G401.6 (cell line): ENCODE measurements around the gene SLC4A7.
"Not testable (repeated sequence)": the region's sequence is repeated elsewhere in the genome, so short reads cannot be mapped to it uniquely, and the experiment has no call there.

Experiments used
- FAIRE-seq: peaks from 2 replicates; lab custom pipeline; 2012; peaks lifted over from hg19 to GRCh38; lab: Jason Lieb, UNC

Gene SLC4A7

GRCh38 chr3:27486336-27486735 lies 2.2 kb upstream of the SLC4A7 start:
- FAIRE-seq = no peak

DNA sequence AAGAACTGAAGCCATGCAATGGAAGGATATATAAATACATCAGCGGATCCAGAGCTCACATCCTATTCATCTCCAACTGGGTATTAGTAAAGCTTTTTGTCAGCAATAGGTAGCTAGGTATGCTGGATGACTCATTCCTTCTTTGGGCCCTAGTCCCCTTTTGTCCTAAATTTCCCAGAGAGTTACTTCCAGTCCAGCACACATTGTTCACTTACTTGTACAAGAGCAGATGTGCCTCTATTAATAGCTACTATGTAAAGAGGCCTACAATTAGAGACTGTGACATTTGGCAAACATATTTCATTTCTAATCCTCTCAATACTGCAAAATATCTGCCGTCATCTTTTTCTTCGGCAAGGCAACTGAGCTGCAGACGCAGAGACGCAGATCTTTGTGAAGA lies 1.7 kb upstream of the SLC4A7 start:
- no peak for FAIRE-seq

GRCh38 chr3:27483117-27484014 lies 818 bp downstream of the SLC4A7 start:
- no peak for FAIRE-seq

- FAIRE-seq = no peak
Measured at GRCh38 chr3:27479806-27480543, 4.2 kb downstream of the SLC4A7 start.

GRCh38 chr3:27471923-27472550 lies 12.1 kb downstream of the SLC4A7 start:
- no peak for FAIRE-seq

DNA sequence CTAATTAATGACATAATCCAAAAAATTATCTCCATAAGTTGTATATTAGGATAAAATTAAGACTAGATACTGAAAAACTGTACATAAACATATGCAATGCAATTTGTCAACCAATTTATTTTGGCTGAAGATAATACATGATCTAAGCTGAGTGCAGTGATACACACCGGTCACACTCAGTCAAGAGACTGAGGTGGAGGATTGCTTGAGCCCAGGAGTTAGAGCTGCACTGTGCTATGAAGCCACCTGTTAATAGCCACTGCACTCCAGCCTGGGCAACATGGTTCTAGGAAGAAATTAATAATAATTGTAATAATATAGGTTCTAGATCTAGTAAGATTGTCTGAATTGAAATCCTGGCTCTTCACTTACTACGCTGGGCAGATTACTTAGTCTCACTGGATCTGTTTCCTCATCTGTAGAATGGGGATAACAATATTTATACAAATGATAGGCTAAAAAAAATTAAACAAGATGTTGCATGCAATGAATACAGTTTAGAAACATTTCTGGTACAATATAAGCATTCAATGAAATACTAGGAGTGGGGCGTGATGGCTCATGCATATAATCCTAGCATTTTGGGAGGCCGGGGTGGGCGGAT lies 15.8 kb downstream of the SLC4A7 start:
- FAIRE-seq = no peak

- FAIRE-seq = peak; percentile 81
Measured at GRCh38 chr3:27467545-27467944, 16.6 kb downstream of the SLC4A7 start.

GRCh38 chr3:27464646-27465045 lies 19.5 kb downstream of the SLC4A7 start:
- no peak for FAIRE-seq

DNA sequence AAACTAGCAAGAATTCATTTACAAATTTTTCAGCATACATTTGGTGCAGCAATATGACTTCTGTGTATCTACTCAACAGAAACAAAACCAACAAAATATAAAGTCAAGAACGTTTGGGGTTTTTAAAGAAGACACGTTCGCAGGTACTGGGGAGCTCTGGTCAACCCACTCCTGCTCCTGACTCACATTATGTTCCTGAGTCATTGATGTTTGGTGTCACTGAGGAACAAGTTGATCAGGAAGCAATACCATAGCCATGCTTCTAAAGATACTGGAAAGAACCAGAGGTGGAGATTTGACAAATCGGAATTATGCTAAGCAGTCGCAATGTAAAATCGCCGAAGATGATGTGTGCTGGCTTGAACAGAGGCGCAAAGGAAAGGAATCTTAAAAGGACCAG lies 22.0 kb downstream of the SLC4A7 start:
- FAIRE-seq = no peak

DNA sequence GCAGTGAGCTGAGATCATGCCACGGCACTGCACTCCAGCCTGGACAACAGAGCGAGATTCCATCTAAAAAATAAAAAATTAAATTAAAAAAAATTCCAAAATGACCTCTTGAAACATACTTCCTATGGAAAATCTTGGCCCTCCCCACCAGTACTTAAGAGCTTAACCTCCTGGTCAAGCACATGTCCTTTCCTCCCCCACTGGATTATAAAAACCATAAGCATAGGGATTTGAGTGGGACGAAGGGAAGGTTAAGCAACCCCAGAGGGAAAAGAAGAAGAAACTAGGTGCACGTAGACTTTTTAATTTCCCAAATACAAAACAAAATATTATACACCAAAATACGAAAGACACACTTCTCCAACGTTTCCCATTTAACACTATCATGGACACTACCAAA lies 25.3 kb downstream of the SLC4A7 start:
- no peak for FAIRE-seq

GRCh38 chr3:27456554-27456953 lies 27.6 kb downstream of the SLC4A7 start:
- no peak for FAIRE-seq

GRCh38 chr3:27454914-27455313 lies 29.3 kb downstream of the SLC4A7 start:
- no peak for FAIRE-seq

GRCh38 chr3:27454461-27454860 lies 29.7 kb downstream of the SLC4A7 start:
- no peak for FAIRE-seq

- FAIRE-seq = peak; percentile 66
Measured at GRCh38 chr3:27452368-27453090, 31.7 kb downstream of the SLC4A7 start.

DNA sequence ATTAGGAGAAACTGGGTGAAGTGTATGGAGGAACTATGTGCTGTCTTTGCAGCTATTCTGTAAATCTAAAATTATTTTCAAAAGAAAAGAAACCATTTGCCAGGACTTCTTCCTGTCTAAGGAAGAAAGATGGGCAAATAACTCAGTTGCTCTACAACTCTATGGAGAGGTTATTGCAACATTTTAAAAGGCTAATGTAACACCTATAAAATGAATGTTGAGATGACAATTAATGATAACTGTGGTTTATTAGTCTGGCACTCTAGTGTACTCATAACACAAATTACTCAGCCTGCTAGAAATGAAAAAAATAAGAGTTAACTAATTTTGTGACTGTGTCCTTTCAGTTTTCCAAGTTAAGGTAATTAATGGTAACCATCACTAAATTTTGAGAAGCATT lies 32.3 kb downstream of the SLC4A7 start:
- FAIRE-seq = peak; percentile 63

DNA sequence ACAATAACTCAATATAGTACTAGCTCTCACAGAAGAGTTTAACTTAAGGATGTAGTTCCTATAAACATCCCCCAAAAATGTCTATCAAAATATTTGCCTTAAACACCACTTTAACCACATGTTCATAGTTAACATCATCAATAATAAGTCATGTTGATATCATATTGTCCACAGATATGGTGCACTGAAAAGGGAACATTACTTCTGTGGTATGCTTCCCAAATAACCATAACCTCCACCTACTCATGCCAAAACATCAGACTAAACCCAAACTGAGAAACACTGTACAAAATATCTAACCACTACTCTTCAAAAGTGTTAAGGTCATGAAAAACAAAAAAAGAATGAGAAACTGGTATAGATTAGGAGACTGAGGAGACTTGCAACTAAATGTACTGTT lies 32.9 kb downstream of the SLC4A7 start:
- FAIRE-seq = no peak

- no peak for FAIRE-seq
Measured at GRCh38 chr3:27449530-27450150, 34.5 kb downstream of the SLC4A7 start.

DNA sequence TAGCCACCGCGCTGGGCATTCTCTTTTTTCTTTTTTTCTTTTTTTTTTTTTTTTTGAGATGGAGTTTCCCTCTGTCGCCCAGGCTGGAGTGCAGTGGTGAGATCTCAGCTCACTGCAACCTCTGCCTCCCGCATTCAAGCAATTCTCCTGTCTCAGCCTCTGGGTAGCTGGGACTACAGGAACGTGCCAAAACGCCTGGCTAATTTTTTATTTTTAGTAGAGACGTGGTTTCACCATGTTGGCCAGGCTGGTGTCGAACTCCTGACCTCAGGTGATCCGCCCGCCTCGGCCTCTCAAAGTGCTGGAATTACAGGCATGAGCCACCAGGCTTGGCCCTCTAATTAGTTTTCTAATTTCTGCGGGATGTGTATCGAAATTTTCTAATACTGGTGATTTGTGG lies 41.2 kb downstream of the SLC4A7 start:
- FAIRE-seq = not testable (repeated sequence)

DNA sequence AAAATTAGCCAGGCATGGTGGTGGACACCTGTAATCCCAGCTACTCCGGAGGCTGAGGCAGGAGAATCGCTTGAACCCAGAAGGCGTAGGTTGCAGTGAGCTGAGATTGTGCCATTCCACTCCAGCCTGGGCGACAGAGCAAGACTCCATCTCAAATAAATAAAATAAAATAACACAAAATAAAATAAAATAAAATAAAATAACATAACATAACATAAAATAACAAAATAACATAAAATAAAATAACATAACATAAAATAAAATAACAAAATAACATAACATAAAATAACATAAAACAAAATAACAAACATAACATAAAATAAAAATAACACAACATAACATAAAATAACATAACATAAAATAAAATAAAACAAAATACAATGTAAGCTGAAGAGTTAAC lies 45.8 kb downstream of the SLC4A7 start:
- peak; percentile 99 for FAIRE-seq

- FAIRE-seq = peak; percentile 31
Measured at GRCh38 chr3:27431116-27431515, 53.1 kb downstream of the SLC4A7 start.

- FAIRE-seq = no peak
Measured at GRCh38 chr3:27429909-27430308, 54.3 kb downstream of the SLC4A7 start.

DNA sequence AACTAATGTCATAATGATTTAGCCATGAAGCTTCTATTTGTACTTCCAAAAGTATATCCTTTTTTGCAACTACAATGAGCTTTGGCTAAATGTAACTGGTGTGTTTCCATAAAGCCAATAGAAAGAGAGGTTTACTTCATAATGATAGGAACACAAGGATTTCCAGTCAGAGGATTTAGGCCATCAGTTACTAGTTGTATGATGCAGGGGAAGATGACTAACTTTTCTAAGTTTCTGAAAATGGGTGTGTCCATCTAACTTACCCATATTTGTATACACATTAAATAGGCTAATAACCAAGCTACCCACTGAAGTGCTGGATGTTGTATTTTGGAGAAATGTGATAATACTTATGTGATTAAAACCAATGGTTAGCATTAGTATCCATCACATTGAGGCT lies 55.7 kb downstream of the SLC4A7 start:
- no peak for FAIRE-seq
